Astrocyte (in vitro differentiated cells and primary cell): ENCODE results near the gene SRGN. TPM values are rescaled to one million over a fixed set of nuclear protein-coding genes. Genes with fewer than 3 reads are reported as not detected.

Source experiments
- DNase-seq: peaks from one replicate; pipeline ENCODE4 v3.0.0-alpha.2; 2010; ENCODE audit warnings: low read depth
- FAIRE-seq: peaks from 2 replicates; lab custom pipeline; 2011; peaks lifted over from hg19 to GRCh38; lab: Jason Lieb, UNC
- H2AFZ ChIP-seq: 2 replicates; pipeline ENCODE4 v1.6.0; 2012; ENCODE audit warnings: low read depth, low read length, inconsistent platforms
- H3K27ac ChIP-seq: 2 replicates; pipeline ENCODE4 v1.5.1; 2011; ENCODE audit warnings: low read depth, low read length, inconsistent platforms
- H3K27me3 ChIP-seq: 2 replicates; pipeline ENCODE4 v1.6.0; 2011; ENCODE audit warnings: low read length, inconsistent platforms; ENCODE audit not compliant: insufficient read depth
- H3K36me3 ChIP-seq: 2 replicates; pipeline ENCODE4 v1.5.1; 2011; ENCODE audit warnings: low read length, inconsistent platforms; ENCODE audit not compliant: insufficient read depth
- H3K4me1 ChIP-seq: 2 replicates; pipeline ENCODE4 v1.5.1; 2011; ENCODE audit warnings: low read length, inconsistent platforms; ENCODE audit not compliant: insufficient read depth
- H3K4me2 ChIP-seq: 2 replicates; pipeline ENCODE4 v1.6.0; 2012; ENCODE audit warnings: low read length, inconsistent platforms
- H3K4me3 ChIP-seq: 2 replicates; pipeline ENCODE4 v1.5.1; 2011; ENCODE audit warnings: low read depth, mild to moderate bottlenecking, low read length, inconsistent platforms; ENCODE audit not compliant: insufficient read depth
- H3K79me2 ChIP-seq: 2 replicates; pipeline ENCODE4 v1.6.0; 2012; ENCODE audit warnings: mild to moderate bottlenecking, low read length, inconsistent platforms; ENCODE audit not compliant: insufficient read depth
- H3K9ac ChIP-seq: 2 replicates; pipeline ENCODE4 v1.6.0; 2012; ENCODE audit warnings: mild to moderate bottlenecking, low read length, inconsistent platforms
- H3K9me3 ChIP-seq: 2 replicates; pipeline ENCODE4 v1.5.1; 2012; ENCODE audit warnings: low read depth, mild to moderate bottlenecking, low read length, inconsistent platforms; ENCODE audit not compliant: insufficient read depth
- H4K20me1 ChIP-seq: 2 replicates; pipeline ENCODE4 v1.6.0; 2012; ENCODE audit warnings: low read length, inconsistent platforms; ENCODE audit not compliant: insufficient read depth
- H3K27ac Mint-ChIP-seq: one replicate; pipeline ENCODE4 v1.8.0; 2021; ENCODE audit warnings: mild to moderate bottlenecking, mixed read lengths; ENCODE audit not compliant: unreplicated experiment
- H3K27me3 Mint-ChIP-seq: one replicate; pipeline ENCODE4 v1.8.0; 2021; ENCODE audit warnings: low read depth, mixed read lengths; ENCODE audit not compliant: unreplicated experiment
- H3K36me3 Mint-ChIP-seq: one replicate; pipeline ENCODE4 v1.8.0; 2021; ENCODE audit warnings: low read depth, mixed read lengths; ENCODE audit not compliant: unreplicated experiment
- H3K4me1 Mint-ChIP-seq: one replicate; pipeline ENCODE4 v1.8.0; 2021; ENCODE audit warnings: low read depth, mixed read lengths; ENCODE audit not compliant: unreplicated experiment
- H3K4me3 Mint-ChIP-seq: one replicate; pipeline ENCODE4 v1.8.0; 2021; ENCODE audit warnings: mild to moderate bottlenecking, moderate library complexity, mixed read lengths; ENCODE audit not compliant: unreplicated experiment
- H3K9me3 Mint-ChIP-seq: one replicate; pipeline ENCODE4 v1.8.0; 2021; ENCODE audit warnings: mild to moderate bottlenecking, mixed read lengths; ENCODE audit not compliant: unreplicated experiment
- CTCF ChIP-seq: IDR thresholded peaks from 2 replicates; pipeline ENCODE4 v1.5.1; 2011; ENCODE audit warnings: low read depth, mild to moderate bottlenecking, inconsistent platforms, low read length, moderate library complexity; ENCODE audit not compliant: insufficient read depth
- EZH2 ChIP-seq: IDR thresholded peaks from 2 replicates; pipeline ENCODE4 v1.6.1; 2012; ENCODE audit warnings: mild to moderate bottlenecking, low read length, inconsistent platforms; ENCODE audit not compliant: insufficient read depth
- total RNA-seq: library from RNA; stranded (reverse); gene quantifications from 2 replicates; pipeline ENCODE4 v1.2.1, GENCODE V29; 2021

SRGN gene
- total RNA-seq, 1 donor from 2014 or later: 0.30 TPM

- Histone ChIP-seq H3K4me3 (no peak overlapping the region), H4K20me1 (no peaks in the 10 kb centered on the region), H3K27ac (no peak overlapping the region), H2AFZ (no peak overlapping the region), H3K9me3 (no peaks in the 10 kb centered on the region), H3K4me2 (no peak overlapping the region), H3K36me3 (no peaks in the 10 kb centered on the region), H3K79me2 (peaks cover 7% of the 10 kb centered on the region), H3K9ac (no peak overlapping the region), H3K4me1 (peaks cover 4% of the 10 kb centered on the region), H3K27me3 (peaks cover 5% of the 10 kb centered on the region)
- Mint-ChIP-seq H3K27me3 (peaks cover 23% of the 10 kb centered on the region), H3K36me3 (no peaks in the 10 kb centered on the region), H3K4me3 (no peak overlapping the region), H3K4me1 (peaks cover 5% of the 10 kb centered on the region), H3K27ac (no peak overlapping the region), H3K9me3 (peaks cover 1% of the 10 kb centered on the region)
- FAIRE-seq (no peak), DNase-seq (no peak)
- no peak for TF ChIP-seq CTCF
- TF ChIP-seq EZH2: no peak
Observed at GRCh38 chr10:69107176-69107490, 19.2 kb downstream of the SRGN start.

- Mint-ChIP-seq H3K4me1 (no peaks in the 10 kb centered on the region), H3K27me3 (peaks cover 23% of the 10 kb centered on the region), H3K4me3 (no peak overlapping the region), H3K27ac (peak overlapping the region; percentile 24), H3K9me3 (peaks cover 1% of the 10 kb centered on the region), H3K36me3 (no peaks in the 10 kb centered on the region)
- Histone ChIP-seq H3K9me3 (no peaks in the 10 kb centered on the region), H3K4me1 (no peaks in the 10 kb centered on the region), H3K27ac (no peak overlapping the region), H3K9ac (no peak overlapping the region), H3K4me2 (no peak overlapping the region), H3K27me3 (peaks cover 6% of the 10 kb centered on the region), H3K79me2 (peaks cover 2% of the 10 kb centered on the region), H3K36me3 (no peaks in the 10 kb centered on the region), H3K4me3 (no peak overlapping the region), H4K20me1 (no peaks in the 10 kb centered on the region), H2AFZ (no peak overlapping the region)
- no peak for DNase-seq
- no peak for TF ChIP-seq EZH2
- no peak for TF ChIP-seq CTCF
- no peak for FAIRE-seq
Observed at GRCh38 chr10:69107699-69108098, 19.8 kb downstream of the SRGN start.

- H3K4me2 ChIP-seq: no peak overlapping the region
- no peaks in the 10 kb centered on the region for H3K4me1 Mint-ChIP-seq
Observed at GRCh38 chr10:69119896-69120295, 32.0 kb downstream of the SRGN start.

More at GRCh38 chr10:69119896-69120295, 32.0 kb downstream of the SRGN start:
- H3K27ac Mint-ChIP-seq: no peak overlapping the region
- no peak overlapping the region for H3K4me3 Mint-ChIP-seq
- Histone ChIP-seq H3K27ac (no peak overlapping the region), H3K9me3 (no peaks in the 10 kb centered on the region), H3K9ac (no peak overlapping the region), H4K20me1 (peaks cover 3% of the 10 kb centered on the region), H3K79me2 (peaks cover 7% of the 10 kb centered on the region), H3K4me3 (no peak overlapping the region), H3K36me3 (no peaks in the 10 kb centered on the region), H3K4me1 (no peaks in the 10 kb centered on the region), H3K27me3 (peaks cover 3% of the 10 kb centered on the region), H2AFZ (no peak overlapping the region)
- H3K36me3 Mint-ChIP-seq: no peaks in the 10 kb centered on the region
- no peaks in the 10 kb centered on the region for H3K27me3 Mint-ChIP-seq
- no peak for FAIRE-seq
- no peaks in the 10 kb centered on the region for H3K9me3 Mint-ChIP-seq
- DNase-seq: no peak
- TF ChIP-seq EZH2 (no peak), CTCF (no peak)
